ENCODE measurements around the gene ELN. TPM values are rescaled to one million over a fixed set of nuclear protein-coding genes. Genes with fewer than 3 reads are reported as not detected.

The ELN gene
- total and polyA plus RNA-seq, 9 of the 15 experiments (the other 6 are each of a cell fraction or from before 2014, with no cell fraction given), result 0.20 TPM; not detected in 8

DNA sequence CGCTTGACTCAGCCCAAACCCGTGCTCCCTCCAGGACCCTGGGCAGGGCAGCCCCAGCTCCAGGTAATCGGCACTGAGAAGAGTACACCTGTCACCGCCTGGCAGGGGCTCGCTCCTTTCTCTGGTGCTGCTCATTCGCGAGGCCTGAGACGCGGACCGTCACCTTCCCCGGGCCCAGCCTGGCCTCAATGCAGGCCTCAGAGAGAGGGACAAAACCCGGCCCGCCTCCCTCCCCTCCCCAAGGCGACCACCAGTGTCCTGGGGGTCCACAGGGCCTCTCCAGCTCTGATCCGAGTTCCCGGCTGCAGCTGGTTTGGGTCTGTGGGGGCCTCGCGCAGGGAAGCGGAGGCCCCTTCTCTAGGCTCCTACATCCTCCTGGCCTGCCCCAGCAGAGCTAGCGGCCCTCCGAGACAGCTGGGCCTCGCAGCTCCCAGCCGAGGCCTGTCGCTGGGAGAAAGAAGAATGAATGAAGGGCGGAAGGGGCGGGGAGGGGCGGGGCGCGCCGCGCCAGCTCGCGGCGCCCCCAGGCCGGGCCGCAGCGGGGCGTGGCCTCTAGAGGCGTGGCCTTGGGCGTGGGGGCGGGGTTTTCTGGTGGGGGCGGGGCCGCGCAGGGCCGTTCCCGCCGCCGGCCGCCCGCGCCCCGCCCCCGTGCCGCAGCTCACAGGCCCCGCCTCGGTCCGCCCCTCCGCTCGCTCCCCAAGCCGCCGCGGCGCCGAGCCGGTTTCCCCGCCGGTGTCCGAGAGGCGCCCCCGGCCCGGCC is 55.3 kb downstream of the ELN start, which contains the start of gene LIMK1:
TSS of gene LIMK1 (plus strand) at position 688 of the 760 bp plus-strand sequence. CDS start 187 bp downstream, outside the sequence.
- WGBS (ENCODE audit: insufficient coverage, low coverage, missing lambda C conversion rate), result 29% methylated on average over 25 of the region's 71 CpGs
- Histone ChIP-seq H3K79me2 (ENCODE audit: control insufficient read depth, insufficient read depth, low read length) (peaks cover 12% of the 10 kb centered on the region), H3K9ac (ENCODE audit: insufficient read depth in 1 of 2, low read depth in 2 of 2, low read length in 2 of 2) (peak within 1 kb of the TSS; percentile 74 to 92), H3K9me1 (ENCODE audit: control insufficient read depth, insufficient read depth, low read length) (no peaks in the 10 kb centered on the region), H3K4me1 (replicated peaks in 1 of 2; ENCODE audit: control insufficient read depth in 2 of 2, insufficient read depth in 2 of 2, low read length in 2 of 2) (peaks cover 20 to 40% of the 10 kb centered on the region in 2 experiments), H3K27me3 (ENCODE audit: control insufficient read depth in 2 of 2, insufficient read depth in 2 of 2, low read length in 2 of 2) (no peaks in the 10 kb centered on the region), H3K4me3 (peak within 1 kb of the TSS; percentile 72), H2AFZ (ENCODE audit: low read depth, low read length) (peak within 1 kb of the TSS; percentile 91), H3K27ac (ENCODE audit: extremely low read depth, low read depth, low read length) (peak within 1 kb of the TSS; percentile 84), H4K20me1 (replicated peaks; ENCODE audit: control insufficient read depth, insufficient read depth, low read length) (no peaks in the 10 kb centered on the region; the same call in 1 of the 2 replicates), H3K36me3 (ENCODE audit: control insufficient read depth, insufficient read depth, low read length) (peaks cover 26% of the 10 kb centered on the region; the same call in 2 of the 3 replicates), H3K9me3 (replicated peaks; ENCODE audit: control insufficient read depth, insufficient read depth, low read depth, low read length) (no peaks in the 10 kb centered on the region), H3K4me2 (ENCODE audit: insufficient read depth, low read length) (peak within 1 kb of the TSS; percentile 83)
- ChIA-PET POLR2A (interaction anchor here (0.7 to 2.0 kb wide), 5 partner anchors 10 to 122 kb away, joined by 3 to 10 read pairs (median 3); partner anchors contain the start of gene EIF4H), CTCF (ENCODE audit: low intra/inter-chr PET ratio) (no interaction called here)
- intact Hi-C loops (cut with micrococcal nuclease) (loop anchor here (5.0 kb wide), 1 partner anchor 89 kb away; the partner anchor contains the start of gene EIF4H), in situ Hi-C loops (cut with MboI) (no loop called here)
- FAIRE-seq (peak; percentile 68), ATAC-seq (peak; percentile 85), DNase-seq (ENCODE audit: extremely low read depth in 1 of 4, low spot score in 3 of 4) (peak; percentile 95 to 99 (median 99))
- BruUV-seq (replicated peaks), result TSS peak; percentile 90
- TF ChIP-seq ZNF780A (CRISPR knock-in tag; IDR thresholded peaks at IDR 0.05) (no peak), ZNF766 (CRISPR knock-in tag; conservative IDR thresholded peaks at IDR 0.05) (no peak), ZNF644 (tag; IDR thresholded peaks at IDR 0.05; ENCODE audit: low read depth) (no peak), CBX1 (IDR thresholded peaks at IDR 0.05; ENCODE audit: low read depth) (peak; percentile 25; the same call in 1 of the 2 replicates), ZNF12 (CRISPR knock-in tag; IDR thresholded peaks at IDR 0.05) (no peak), ZNF217 (CRISPR knock-in tag; IDR thresholded peaks at IDR 0.05) (no peak), KDM4B (IDR thresholded peaks at IDR 0.05; ENCODE audit: borderline replicate concordance in 2 of 2, low read depth in 1 of 2) (no peak), ZFP30 (CRISPR knock-in tag; IDR thresholded peaks at IDR 0.05; ENCODE audit: borderline replicate concordance) (no peak), GATAD2B (IDR thresholded peaks at IDR 0.05; ENCODE audit: borderline replicate concordance) (no peak), SAFB (IDR thresholded peaks at IDR 0.05; ENCODE audit: borderline replicate concordance, low read depth, low read length) (no peak), C11orf30 (IDR thresholded peaks at IDR 0.05; ENCODE audit: low read depth) (no peak), JUN (IDR thresholded peaks at IDR 0.05; ENCODE audit: borderline replicate concordance, low read depth, low read length) (no peak), JUN (CRISPR knock-in tag; IDR thresholded peaks at IDR 0.05; ENCODE audit: borderline replicate concordance) (no peak), SMARCA5 (IDR thresholded peaks at IDR 0.05) (no peak), NCOR1 (IDR thresholded peaks at IDR 0.05) (no peak), SIN3A (IDR thresholded peaks at IDR 0.05; ENCODE audit: borderline replicate concordance in 2 of 2, control insufficient read depth in 1 of 2, low read depth in 2 of 2, low read length in 2 of 2) (peak; percentile 62 to 73; a peak in 1 of 4 replicates), KLF10 (CRISPR knock-in tag; IDR thresholded peaks at IDR 0.05) (no peak), ATF7 (IDR thresholded peaks at IDR 0.05) (0 out of 2 replicates have a peak, but pooled peaks have one; percentile 17)
- TF ChIP-seq, protein P1, sequence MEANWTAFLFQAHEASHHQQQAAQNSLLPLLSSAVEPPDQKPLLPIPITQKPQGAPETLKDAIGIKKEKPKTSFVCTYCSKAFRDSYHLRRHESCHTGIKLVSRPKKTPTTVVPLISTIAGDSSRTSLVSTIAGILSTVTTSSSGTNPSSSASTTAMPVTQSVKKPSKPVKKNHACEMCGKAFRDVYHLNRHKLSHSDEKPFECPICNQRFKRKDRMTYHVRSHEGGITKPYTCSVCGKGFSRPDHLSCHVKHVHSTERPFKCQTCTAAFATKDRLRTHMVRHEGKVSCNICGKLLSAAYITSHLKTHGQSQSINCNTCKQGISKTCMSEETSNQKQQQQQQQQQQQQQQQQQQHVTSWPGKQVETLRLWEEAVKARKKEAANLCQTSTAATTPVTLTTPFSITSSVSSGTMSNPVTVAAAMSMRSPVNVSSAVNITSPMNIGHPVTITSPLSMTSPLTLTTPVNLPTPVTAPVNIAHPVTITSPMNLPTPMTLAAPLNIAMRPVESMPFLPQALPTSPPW (CRISPR knock-in tag; IDR thresholded peaks at IDR 0.05), result no peak
- TF ChIP-seq, protein P2, sequence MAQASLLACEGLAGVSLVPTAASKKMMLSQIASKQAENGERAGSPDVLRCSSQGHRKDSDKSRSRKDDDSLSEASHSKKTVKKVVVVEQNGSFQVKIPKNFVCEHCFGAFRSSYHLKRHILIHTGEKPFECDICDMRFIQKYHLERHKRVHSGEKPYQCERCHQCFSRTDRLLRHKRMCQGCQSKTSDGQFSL (CRISPR knock-in tag; IDR thresholded peaks at IDR 0.05), result no peak
- TF ChIP-seq, protein P2 (tag; IDR thresholded peaks at IDR 0.05), result no peak
